ENCODE data around the gene CDK14. TPM values are rescaled to one million over a fixed set of nuclear protein-coding genes. Genes with fewer than 3 reads are reported as not detected.

The CDK14 gene
- total and polyA plus RNA-seq, 2 donors (not counting 1 experiment from before 2014, with no cell fraction given), result 23.6 to 41.1 TPM

DNA sequence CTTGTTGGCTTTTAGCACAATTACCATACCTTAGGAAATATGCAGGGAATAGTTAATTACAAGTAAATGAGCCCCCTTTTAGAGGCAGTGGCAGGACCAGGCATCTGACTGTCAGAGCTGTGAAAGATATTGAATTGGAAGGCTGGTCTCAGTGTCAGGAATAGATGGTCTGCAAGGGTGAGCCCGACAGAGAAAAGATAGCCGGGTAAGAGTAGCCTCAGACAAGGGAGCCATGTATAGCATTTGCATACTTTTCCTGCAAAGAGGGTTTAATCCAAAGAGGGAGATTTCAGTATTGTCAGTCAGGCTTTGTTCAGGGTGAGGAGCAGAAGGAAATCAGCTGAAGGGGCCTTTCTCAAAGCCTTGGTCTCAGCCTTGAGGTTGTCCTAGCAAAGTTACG, 539.2 kb downstream of the CDK14 start:
- no peaks in the 10 kb centered on the region for H3K4me1 ChIP-seq (ENCODE audit: control insufficient read depth, extremely low read depth, insufficient read depth, low read length)
- no peaks in the 10 kb centered on the region for H3K9me3 ChIP-seq (ENCODE audit: control insufficient read depth, insufficient read depth, low read depth, low read length)
- H3K27ac ChIP-seq (ENCODE audit: insufficient read depth, low read length), result no peak overlapping the region
- H2AFZ ChIP-seq (ENCODE audit: low read length), result no peak overlapping the region
- no peak overlapping the region for H3K4me3 ChIP-seq (replicated peaks in 1 of 4; ENCODE audit: control extremely low read depth in 1 of 4, insufficient read depth in 1 of 4, low read depth in 3 of 4, low read length in 4 of 4)
- no peaks in the 10 kb centered on the region for H4K20me1 ChIP-seq (ENCODE audit: control insufficient read depth, extremely low read depth, insufficient read depth, low read length)
- no peak overlapping the region for H3K9ac ChIP-seq (ENCODE audit: insufficient read depth, low read length)
- no peaks in the 10 kb centered on the region for H3K36me3 ChIP-seq (ENCODE audit: control insufficient read depth, insufficient read depth, low read length)
- DNase-seq (ENCODE audit: low read depth in 2 of 2), result no peak
- TF ChIP-seq EZH2 (IDR thresholded peaks at IDR 0.05; ENCODE audit: low read length, missing control alignments), result no peak
- TF ChIP-seq, protein P1, sequence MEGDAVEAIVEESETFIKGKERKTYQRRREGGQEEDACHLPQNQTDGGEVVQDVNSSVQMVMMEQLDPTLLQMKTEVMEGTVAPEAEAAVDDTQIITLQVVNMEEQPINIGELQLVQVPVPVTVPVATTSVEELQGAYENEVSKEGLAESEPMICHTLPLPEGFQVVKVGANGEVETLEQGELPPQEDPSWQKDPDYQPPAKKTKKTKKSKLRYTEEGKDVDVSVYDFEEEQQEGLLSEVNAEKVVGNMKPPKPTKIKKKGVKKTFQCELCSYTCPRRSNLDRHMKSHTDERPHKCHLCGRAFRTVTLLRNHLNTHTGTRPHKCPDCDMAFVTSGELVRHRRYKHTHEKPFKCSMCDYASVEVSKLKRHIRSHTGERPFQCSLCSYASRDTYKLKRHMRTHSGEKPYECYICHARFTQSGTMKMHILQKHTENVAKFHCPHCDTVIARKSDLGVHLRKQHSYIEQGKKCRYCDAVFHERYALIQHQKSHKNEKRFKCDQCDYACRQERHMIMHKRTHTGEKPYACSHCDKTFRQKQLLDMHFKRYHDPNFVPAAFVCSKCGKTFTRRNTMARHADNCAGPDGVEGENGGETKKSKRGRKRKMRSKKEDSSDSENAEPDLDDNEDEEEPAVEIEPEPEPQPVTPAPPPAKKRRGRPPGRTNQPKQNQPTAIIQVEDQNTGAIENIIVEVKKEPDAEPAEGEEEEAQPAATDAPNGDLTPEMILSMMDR (conservative IDR thresholded peaks at IDR 0.05 in 1 of 2, IDR thresholded peaks at IDR 0.05 in 1 of 2; ENCODE audit: low read depth in 1 of 2, low read length in 2 of 2), result no peak
- no peak overlapping the region for H3K4me2 ChIP-seq (ENCODE audit: extremely low read depth, insufficient read depth, low read length)
- H3K79me2 ChIP-seq (ENCODE audit: control insufficient read depth, insufficient read depth, low read length), result no peaks in the 10 kb centered on the region
- no peaks in the 10 kb centered on the region for H3K27me3 ChIP-seq (ENCODE audit: control insufficient read depth, insufficient read depth, low read length)

DNA sequence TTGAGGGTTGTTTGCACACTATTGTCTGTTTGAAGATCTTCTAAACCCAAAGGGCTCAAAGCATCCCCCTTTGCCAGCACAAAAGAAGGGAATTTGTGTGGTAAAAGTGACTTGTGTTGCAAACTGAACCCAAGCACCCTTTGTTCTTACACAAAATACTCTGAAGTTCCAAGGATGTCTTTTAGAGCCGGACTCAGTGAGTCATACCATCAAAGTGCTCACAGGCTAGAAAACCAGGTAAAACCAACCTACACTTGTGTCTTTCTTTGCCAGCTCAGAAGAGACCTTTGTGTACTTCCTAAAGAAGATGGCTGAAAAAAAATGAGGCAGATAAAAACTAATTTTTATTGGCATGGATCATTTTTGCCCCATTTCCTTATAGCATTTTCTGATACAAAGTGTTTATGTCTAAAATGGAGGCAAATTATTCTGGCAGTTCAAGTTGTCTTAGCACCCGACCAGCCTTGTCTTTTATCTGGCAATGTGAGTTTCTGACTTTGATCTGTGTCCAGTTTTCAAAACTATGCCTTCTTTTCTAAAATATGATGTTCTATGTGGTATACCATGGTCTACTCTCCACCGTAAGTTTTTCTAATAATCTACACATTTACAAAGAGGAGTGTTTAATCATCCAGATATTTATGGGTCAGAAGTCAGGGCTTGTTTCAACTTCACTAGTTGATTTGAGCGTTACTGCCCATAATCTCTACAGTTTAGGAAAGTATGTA, 539.7 kb downstream of the CDK14 start:
- Histone ChIP-seq H4K20me1 (ENCODE audit: control insufficient read depth, extremely low read depth, insufficient read depth, low read length) (no peaks in the 10 kb centered on the region), H3K9me3 (ENCODE audit: control insufficient read depth, insufficient read depth, low read depth, low read length) (no peaks in the 10 kb centered on the region), H3K4me1 (ENCODE audit: control insufficient read depth, extremely low read depth, insufficient read depth, low read length) (no peaks in the 10 kb centered on the region), H3K27me3 (ENCODE audit: control insufficient read depth, insufficient read depth, low read length) (no peaks in the 10 kb centered on the region), H3K4me3 (replicated peaks in 1 of 4; ENCODE audit: control extremely low read depth in 1 of 4, insufficient read depth in 1 of 4, low read depth in 3 of 4, low read length in 4 of 4) (no peak overlapping the region), H3K27ac (ENCODE audit: insufficient read depth, low read length) (no peak overlapping the region), H2AFZ (ENCODE audit: low read length) (no peak overlapping the region), H3K79me2 (ENCODE audit: control insufficient read depth, insufficient read depth, low read length) (no peaks in the 10 kb centered on the region), H3K4me2 (ENCODE audit: extremely low read depth, insufficient read depth, low read length) (no peak overlapping the region), H3K9ac (ENCODE audit: insufficient read depth, low read length) (no peak overlapping the region), H3K36me3 (ENCODE audit: control insufficient read depth, insufficient read depth, low read length) (no peaks in the 10 kb centered on the region)
- TF ChIP-seq, protein P1 (conservative IDR thresholded peaks at IDR 0.05 in 1 of 2, IDR thresholded peaks at IDR 0.05 in 1 of 2; ENCODE audit: low read depth in 1 of 2, low read length in 2 of 2), result no peak
- TF ChIP-seq EZH2 (IDR thresholded peaks at IDR 0.05; ENCODE audit: low read length, missing control alignments), result no peak
- DNase-seq (ENCODE audit: low read depth in 2 of 2), result no peak

DNA sequence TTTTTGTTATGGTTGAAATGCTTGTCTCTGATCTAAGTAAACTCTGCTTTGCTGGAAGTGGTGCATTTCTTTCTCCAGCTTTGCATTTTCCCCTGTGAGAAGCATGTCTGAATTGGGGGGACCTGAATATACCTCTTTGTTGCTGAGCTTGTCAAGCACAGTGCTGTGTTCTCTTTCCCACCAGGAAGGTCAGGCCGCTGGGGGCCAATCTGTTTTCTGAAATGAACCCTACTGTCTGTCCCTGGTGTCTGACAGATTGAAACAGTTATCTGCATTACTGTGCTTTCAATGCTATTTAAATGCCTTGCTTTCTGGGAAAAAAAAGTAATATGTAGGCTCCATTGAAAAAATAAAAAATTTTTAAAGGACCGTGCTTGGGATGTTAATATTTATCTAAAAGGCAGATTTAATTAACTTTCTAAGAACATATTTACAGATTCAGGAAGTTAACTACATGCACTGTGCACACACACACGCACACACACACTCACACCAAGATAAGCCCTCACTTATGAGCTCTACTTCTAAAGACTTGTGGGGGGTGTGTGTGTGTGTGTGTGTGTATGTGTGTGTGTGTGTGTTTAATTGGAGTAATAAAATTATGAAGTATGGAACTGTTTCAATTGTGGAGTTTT, 541.1 kb downstream of the CDK14 start:
- no peaks in the 10 kb centered on the region for H3K9me3 ChIP-seq (ENCODE audit: control insufficient read depth, insufficient read depth, low read depth, low read length)
- no peak overlapping the region for H2AFZ ChIP-seq (ENCODE audit: low read length)
- peak in 1 of 2 donors; percentile 16 for DNase-seq (ENCODE audit: low read depth in 2 of 2)
- no peaks in the 10 kb centered on the region for H3K36me3 ChIP-seq (ENCODE audit: control insufficient read depth, insufficient read depth, low read length)
- H3K79me2 ChIP-seq (ENCODE audit: control insufficient read depth, insufficient read depth, low read length), result no peaks in the 10 kb centered on the region
- no peaks in the 10 kb centered on the region for H3K4me1 ChIP-seq (ENCODE audit: control insufficient read depth, extremely low read depth, insufficient read depth, low read length)
- TF ChIP-seq, protein P1 (conservative IDR thresholded peaks at IDR 0.05 in 1 of 2, IDR thresholded peaks at IDR 0.05 in 1 of 2; ENCODE audit: low read depth in 1 of 2, low read length in 2 of 2), result no peak
- no peak for TF ChIP-seq EZH2 (IDR thresholded peaks at IDR 0.05; ENCODE audit: low read length, missing control alignments)
- no peak overlapping the region for H3K4me2 ChIP-seq (ENCODE audit: extremely low read depth, insufficient read depth, low read length)
- no peaks in the 10 kb centered on the region for H3K27me3 ChIP-seq (ENCODE audit: control insufficient read depth, insufficient read depth, low read length)
- H3K9ac ChIP-seq (ENCODE audit: insufficient read depth, low read length), result no peak overlapping the region
- H3K27ac ChIP-seq (ENCODE audit: insufficient read depth, low read length), result no peak overlapping the region
- H4K20me1 ChIP-seq (ENCODE audit: control insufficient read depth, extremely low read depth, insufficient read depth, low read length), result no peaks in the 10 kb centered on the region
- H3K4me3 ChIP-seq (replicated peaks in 1 of 4; ENCODE audit: control extremely low read depth in 1 of 4, insufficient read depth in 1 of 4, low read depth in 3 of 4, low read length in 4 of 4), result no peak overlapping the region

Data from fibroblast of lung (primary cell).